HepG2 (cell line): ENCODE data around the gene SNX4. TPM values are rescaled to one million over a fixed set of nuclear protein-coding genes. Genes with fewer than 3 reads are reported as not detected.

ENCODE experiments used
- ATAC-seq: fragments of 200-7000 bp; cut with Tn5 transposase; 3 replicates; pipeline ENCODE4 v1.9.1; 2020; ENCODE audit warnings: mild to moderate bottlenecking, moderate library complexity
- BruUV-seq: library from RNA; stranded (reverse); fragments of 400-500 nt; replicated peaks from 2 replicates; lab custom pipeline; 2021; lab: Mats Ljungman, UMichigan
- CTCF ChIA-PET: fragments of 300-600 bp; formaldehyde crosslinking; extraction: SDS; loops from one replicate; lab custom pipeline; 2021; ENCODE audit warnings: low total read pairs, inconsistent platforms, low intra/inter-chr PET ratio; lab: Yijun Ruan, JAX
- POLR2A ChIA-PET: fragments of 350-600 bp; sonication (Branson Sonifier 250); formaldehyde crosslinking; loops from one replicate; lab custom pipeline; 2020; ENCODE audit warnings: antibody characterized with exemption, inconsistent platforms; lab: Yijun Ruan, JAX
- DNase-seq: peaks from one replicate; pipeline ENCODE4 v3.0.0-alpha.2; 2015; ENCODE audit warnings: low spot score
- FAIRE-seq: peaks from 3 replicates; lab custom pipeline; 2011; peaks lifted over from hg19 to GRCh38; lab: Jason Lieb, UNC
- H2AFZ ChIP-seq: one replicate; pipeline ENCODE4 v1.6.1; 2011; ENCODE audit warnings: low read length, inconsistent platforms
- H3K27ac ChIP-seq: fragments of 300-600 bp; 3 replicates; pipeline ENCODE4 v1.8.0; 2011; ENCODE audit warnings: mixed run types, mild to moderate bottlenecking, mixed read lengths, low read length, inconsistent platforms; ENCODE audit not compliant: insufficient read depth; ENCODE audit errors: extremely low read length
- H3K27me3 ChIP-seq, 2 experiments: fragments of 200-600 bp in 1 of 2; 2 replicates in 1 of 2; 3 replicates in 1 of 2; pipeline versions ENCODE4 v1.6.0 to v1.8.0; 2011; ENCODE audit warnings: low read length in 2 of 2, mild to moderate bottlenecking in 2 of 2, moderate library complexity in 2 of 2, inconsistent platforms in 1 of 2; ENCODE audit not compliant: insufficient read depth in 2 of 2, control insufficient read depth in 1 of 2
- H3K36me3 ChIP-seq, 2 experiments: fragments of 200-600 bp in 1 of 2; replicated peaks in 1 of 2; 2 replicates in 1 of 2; 3 replicates in 1 of 2; pipeline versions ENCODE4 v1.5.1 to v1.8.0; 2011; ENCODE audit warnings: low read length in 2 of 2, inconsistent platforms in 1 of 2; ENCODE audit not compliant: insufficient read depth in 2 of 2, control insufficient read depth in 1 of 2
- H3K4me1 ChIP-seq: 2 replicates; pipeline ENCODE4 v1.5.1; 2012; ENCODE audit warnings: low read length, inconsistent platforms; ENCODE audit not compliant: insufficient read depth
- H3K4me2 ChIP-seq: 2 replicates; pipeline ENCODE4 v1.6.0; 2011; ENCODE audit warnings: low read depth, low read length, inconsistent platforms
- H3K4me3 ChIP-seq, 3 experiments: fragments of 200-600 bp in 1 of 3; sonication (generic), shearing (Covaris generic) in 1 of 3; replicated peaks in 1 of 3; 2 replicates each; pipeline ENCODE4 v1.5.1; 2011 to 2016; ENCODE audit warnings: low read length in 3 of 3, inconsistent platforms in 2 of 3, low read depth in 2 of 3, mild to moderate bottlenecking in 2 of 3, control low read depth in 1 of 3, mixed read lengths in 1 of 3; ENCODE audit not compliant: insufficient read depth in 1 of 3
- H3K79me2 ChIP-seq: one replicate; pipeline ENCODE4 v1.6.1; 2011; ENCODE audit warnings: low read length, inconsistent platforms; ENCODE audit not compliant: insufficient read depth
- H3K9ac ChIP-seq: 2 replicates; pipeline ENCODE4 v1.6.0; 2011; ENCODE audit warnings: mild to moderate bottlenecking, low read depth, low read length, inconsistent platforms; ENCODE audit not compliant: insufficient read depth
- H3K9me3 ChIP-seq: 2 replicates; pipeline ENCODE4 v1.5.1; 2012; ENCODE audit warnings: mild to moderate bottlenecking, low read length
- H4K20me1 ChIP-seq: 2 replicates; pipeline ENCODE4 v1.6.0; 2011; ENCODE audit warnings: inconsistent platforms, mild to moderate bottlenecking, low read length, moderate library complexity; ENCODE audit not compliant: insufficient read depth
- ARNT ChIP-seq: fragments of 450-650 bp; IDR thresholded peaks from 2 replicates; pipeline ENCODE4 v1.6.1; 2017
- CC2D1A ChIP-seq: sonication (generic); formaldehyde crosslinking; IDR thresholded peaks from 2 replicates; pipeline ENCODE4 v1.8.1; 2023; ENCODE audit warnings: mild to moderate bottlenecking, missing genetic modification reagents
- ELF3 ChIP-seq: IDR thresholded peaks from 2 replicates; pipeline ENCODE4 v1.6.1; 2016; ENCODE audit warnings: missing genetic modification reagents, missing compliant biosample characterization
- ISL2 ChIP-seq: sonication (generic); formaldehyde crosslinking; IDR thresholded peaks from 2 replicates; pipeline ENCODE4 v1.5.0; 2020; ENCODE audit warnings: missing genetic modification reagents
- KAT7 ChIP-seq: IDR thresholded peaks from 2 replicates; pipeline ENCODE4 v1.6.1; 2018; ENCODE audit warnings: borderline replicate concordance, missing compliant biosample characterization
- SIN3A ChIP-seq: IDR thresholded peaks from 2 replicates; pipeline ENCODE4 v1.6.1; 2011; ENCODE audit warnings: low read depth, mild to moderate bottlenecking, control low read depth, low read length, borderline replicate concordance
- TEAD2 ChIP-seq: sonication (generic); formaldehyde crosslinking; IDR thresholded peaks from 2 replicates; pipeline ENCODE4 v1.9.0; 2021; ENCODE audit warnings: missing genetic modification reagents
- UBTF ChIP-seq: sonication (generic); formaldehyde crosslinking; IDR thresholded peaks from 2 replicates; pipeline ENCODE4 v1.4.0; 2020; ENCODE audit warnings: mild to moderate bottlenecking, missing genetic modification reagents
- ZBTB1 ChIP-seq: sonication (generic); formaldehyde crosslinking; IDR thresholded peaks from 2 replicates; pipeline ENCODE4 v1.4.0; 2020; ENCODE audit warnings: missing genetic modification reagents, borderline replicate concordance
- ZC3H13 ChIP-seq: sonication (generic); formaldehyde crosslinking; IDR thresholded peaks from 2 replicates; pipeline ENCODE4 v1.8.1; 2023; ENCODE audit warnings: mild to moderate bottlenecking, missing genetic modification reagents, moderate library complexity
- ZFP36 ChIP-seq: fragments of 150-350 bp; IDR thresholded peaks from 2 replicates; pipeline ENCODE4 v1.6.1; 2018; ENCODE audit warnings: borderline replicate concordance, low read length, low read depth; ENCODE audit not compliant: partially characterized antibody
- ZNF138 ChIP-seq: sonication (generic); formaldehyde crosslinking; IDR thresholded peaks from 2 replicates; pipeline ENCODE4 v1.5.0; 2020; ENCODE audit warnings: mild to moderate bottlenecking, low read depth, missing genetic modification reagents
- ZNF232 ChIP-seq: sonication (generic); formaldehyde crosslinking; IDR thresholded peaks from 2 replicates; pipeline ENCODE4 v1.4.0; 2020; ENCODE audit warnings: missing genetic modification reagents, borderline replicate concordance
- ZNF3 ChIP-seq: IDR thresholded peaks from 2 replicates; pipeline ENCODE4 v1.7.0; 2017; ENCODE audit warnings: inconsistent platforms
- ZNF329 ChIP-seq: sonication (generic); formaldehyde crosslinking; IDR thresholded peaks from 2 replicates; pipeline ENCODE4 v1.9.0; 2021; ENCODE audit warnings: low read depth, mild to moderate bottlenecking, missing genetic modification reagents
- ZNF530 ChIP-seq: sonication (generic); formaldehyde crosslinking; IDR thresholded peaks from 2 replicates; pipeline ENCODE4 v1.5.0; 2020; ENCODE audit warnings: low read depth, mild to moderate bottlenecking, missing genetic modification reagents
- ZNF746 ChIP-seq: sonication (generic); formaldehyde crosslinking; IDR thresholded peaks from 2 replicates; pipeline ENCODE4 v1.8.0; 2022; ENCODE audit warnings: mild to moderate bottlenecking, missing genetic modification reagents
- ZNF768 ChIP-seq: sonication (generic); formaldehyde crosslinking; IDR thresholded peaks from 2 replicates; pipeline ENCODE4 v1.4.0; 2020; ENCODE audit warnings: missing genetic modification reagents
- ZSCAN20 ChIP-seq: sonication (generic); formaldehyde crosslinking; IDR thresholded peaks from 2 replicates; pipeline ENCODE4 v1.4.0; 2020; ENCODE audit warnings: missing genetic modification reagents, mild to moderate bottlenecking, borderline replicate concordance
- WGBS: methylation state at CpG from one replicate; pipeline ENCODE4 v1.1.6; 2017; ENCODE audit warnings: low lambda C conversion rate; 5-methylcytosine and 5-hydroxymethylcytosine counted together
- in situ Hi-C: cut with HindIII; loops from 2 replicates; pipeline ENCODE4 v1.10.0; 2017; ENCODE audit warnings: low pct_unique_long_range_greater_than_20kb; ENCODE audit not compliant: extremely low pct_ligation_motif_present
- intact Hi-C: fragments of 100-400 bp; cut with micrococcal nuclease; formaldehyde crosslinking; loops from one replicate; pipeline ENCODE4 v1.10.0; 2022; ENCODE audit not compliant: unreplicated experiment
- polyA plus RNA-seq, 8 experiments: library from polyadenylated mRNA; depleted of rRNA in 3 of 8; stranded (reverse) in 7 of 8; unstranded in 1 of 8; fragments of >200 nt; fragmentation: Illumina TruSeq in 4 of 8; extraction: Trizol in 4 of 8; gene quantifications; 2 replicates each; pipeline versions ENCODE4 v1.2.1 to v1.2.3, GENCODE V29; 2011 to 2016; ENCODE audit warnings: low read depth in 4 of 8, missing spikeins in 1 of 8, mixed read lengths in 1 of 8; ENCODE audit not compliant: insufficient read depth in 1 of 8
- total RNA-seq, 5 experiments: library from RNA; depleted of rRNA; stranded (reverse); fragments of >200 nt; fragmentation: Illumina TruSeq; extraction: Trizol; gene quantifications; 2 replicates each; pipeline ENCODE4 v1.2.3, GENCODE V29; 2016; ENCODE audit warnings: low read depth in 1 of 5
- TF ChIP-seq, protein P1 (sequence below): sonication (generic); formaldehyde crosslinking; IDR thresholded peaks from 2 replicates; pipeline ENCODE4 v1.5.1; 2020; ENCODE audit warnings: missing genetic modification reagents, mild to moderate bottlenecking, borderline replicate concordance

Gene SNX4
- total and polyA plus RNA-seq, 2 of the 13 experiments (the other 11 are each of a cell fraction or from before 2014, with no cell fraction given): 18.1 to 73.6 TPM

DNA sequence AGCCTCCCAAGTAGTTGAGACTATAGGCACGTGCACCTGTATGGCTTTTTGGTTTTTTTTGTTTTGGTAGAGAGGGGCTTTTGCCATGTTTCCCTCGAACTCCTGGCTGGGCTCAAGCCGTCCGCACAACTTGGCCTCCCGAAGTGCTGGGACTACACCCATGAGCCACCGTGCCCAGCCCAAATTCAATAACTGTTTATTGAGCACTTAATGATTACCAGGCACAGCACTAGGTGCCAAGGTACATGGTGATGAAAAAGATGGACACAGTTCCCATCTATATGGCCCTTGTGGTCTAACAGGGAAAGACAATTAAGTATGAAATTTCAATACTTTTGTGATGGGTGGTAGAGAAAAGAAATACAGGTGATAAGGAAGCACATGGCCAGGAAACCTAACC is 109.1 kb downstream of the SNX4 start:
- no peak overlapping the region for H3K4me2 ChIP-seq
- CTCF ChIA-PET: no interaction called here
- H3K79me2 ChIP-seq: no peaks in the 10 kb centered on the region
- H3K9me3 ChIP-seq: no peaks in the 10 kb centered on the region
- POLR2A ChIA-PET: no interaction called here
- no peak overlapping the region for H3K4me3 ChIP-seq
- TF ChIP-seq ZNF530 (CRISPR knock-in tag) (no peak), UBTF (CRISPR knock-in tag) (no peak), ZNF329 (CRISPR knock-in tag) (no peak), ZBTB1 (no peak), SIN3A (no peak)
- no peaks in the 10 kb centered on the region for H4K20me1 ChIP-seq
- DNase-seq (no peak), FAIRE-seq (no peak), ATAC-seq (no peak)
- no peak overlapping the region for H3K9ac ChIP-seq
- in situ Hi-C loops (no loop called here), intact Hi-C loops (no loop called here)
- H3K36me3 ChIP-seq: no peaks in the 10 kb centered on the region
- no peaks in the 10 kb centered on the region for H3K4me1 ChIP-seq
- H2AFZ ChIP-seq: no peak overlapping the region
- no TSS peak for BruUV-seq
- H3K27ac ChIP-seq: no peak overlapping the region
- WGBS: 54% methylated on average over 6 of the region's 6 CpGs
- no peaks in the 10 kb centered on the region; a peak in 1 of 5 replicates for H3K27me3 ChIP-seq

DNA sequence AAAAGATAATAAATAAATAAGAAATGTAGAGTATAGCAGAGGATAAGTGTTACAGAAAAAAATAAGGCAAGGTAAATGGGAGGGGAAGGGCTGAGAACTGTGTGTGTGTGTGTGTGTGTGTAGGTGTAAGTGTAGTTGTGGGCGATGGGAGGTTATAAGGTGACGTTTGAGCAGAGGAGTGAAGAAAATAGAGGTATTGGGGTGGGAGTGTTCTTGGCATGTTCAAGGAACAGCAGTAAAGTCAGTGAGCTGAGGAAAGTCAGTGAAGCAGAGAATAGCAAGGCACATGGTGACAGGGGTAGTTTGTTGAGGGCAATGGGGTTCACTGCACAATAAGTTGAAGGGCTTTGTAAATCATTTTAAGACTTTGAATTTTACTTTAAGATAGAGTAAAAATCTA is 113.9 kb downstream of the SNX4 start:
- no peaks in the 10 kb centered on the region for H3K4me1 ChIP-seq
- H4K20me1 ChIP-seq: no peaks in the 10 kb centered on the region
- no peak overlapping the region for H3K4me2 ChIP-seq
- H3K79me2 ChIP-seq: no peaks in the 10 kb centered on the region
- H3K9me3 ChIP-seq: no peaks in the 10 kb centered on the region
- H3K9ac ChIP-seq: no peak overlapping the region
- FAIRE-seq (no peak), ATAC-seq (no peak), DNase-seq (no peak)
- no peak overlapping the region for H3K27ac ChIP-seq
- no peaks in the 10 kb centered on the region for H3K36me3 ChIP-seq
- intact Hi-C loops: no loop called here
- in situ Hi-C loops: no loop called here
- CTCF ChIA-PET: no interaction called here
- H3K27me3 ChIP-seq: no peaks in the 10 kb centered on the region; a peak in 1 of 5 replicates
- POLR2A ChIA-PET: interaction anchor here (1.0 kb wide), 1 partner anchor 31 kb away, joined by 3 read pairs; the partner anchor contains the start of gene ZNF148
- 1% methylated on average over 2 of the region's 2 CpGs for WGBS
- BruUV-seq: no TSS peak
- H2AFZ ChIP-seq: no peak overlapping the region
- H3K4me3 ChIP-seq: no peak overlapping the region
- no peak for TF ChIP-seq TEAD2
- TF ChIP-seq, protein P1, sequence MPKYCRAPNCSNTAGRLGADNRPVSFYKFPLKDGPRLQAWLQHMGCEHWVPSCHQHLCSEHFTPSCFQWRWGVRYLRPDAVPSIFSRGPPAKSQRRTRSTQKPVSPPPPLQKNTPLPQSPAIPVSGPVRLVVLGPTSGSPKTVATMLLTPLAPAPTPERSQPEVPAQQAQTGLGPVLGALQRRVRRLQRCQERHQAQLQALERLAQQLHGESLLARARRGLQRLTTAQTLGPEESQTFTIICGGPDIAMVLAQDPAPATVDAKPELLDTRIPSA (CRISPR knock-in tag): no peak
- TF ChIP-seq ZNF138 (CRISPR knock-in tag): no peak
- no peak for TF ChIP-seq ZFP36
- TF ChIP-seq ZNF768 (CRISPR knock-in tag): no peak
- TF ChIP-seq ZNF746 (CRISPR knock-in tag): no peak
- TF ChIP-seq ARNT: no peak
- no peak for TF ChIP-seq ZNF232 (CRISPR knock-in tag)
- no peak for TF ChIP-seq ZSCAN20 (CRISPR knock-in tag)
- TF ChIP-seq ELF3 (CRISPR knock-in tag): no peak
- no peak for TF ChIP-seq ZNF3
- TF ChIP-seq ISL2 (CRISPR knock-in tag): no peak
- no peak for TF ChIP-seq KAT7 (CRISPR knock-in tag)
- TF ChIP-seq CC2D1A: no peak
- no peak for TF ChIP-seq ZC3H13 (CRISPR knock-in tag)
